NCI-H460 (cell line): ENCODE results near the gene IER3IP1. TPM values are rescaled to one million over a fixed set of nuclear protein-coding genes. Genes with fewer than 3 reads are reported as not detected.

ENCODE experiments used
- small RNA-seq, 2 experiments: library from RNA; depleted of rRNA; stranded (forward); fragments of <200 nt; gene quantifications; one replicate each; pipeline ENCODE3, GENCODE V24; 2014
- total RNA-seq: library from RNA; depleted of rRNA; stranded (reverse); fragments of >200 nt; shearing (Covaris generic); gene quantifications from 2 replicates; pipeline ENCODE4 v1.2.3, GENCODE V29; 2014; rRNA removed

Gene IER3IP1
- total RNA-seq, 1 experiment from 2014 or later: 31.7 TPM

Small RNAs within 50 kb of the gene (small RNA-seq; reads per million reads assigned to genes)
- gene AC012254.4: 0 reads per million in 2 experiments

Other genes with a start within 250 kb of the IER3IP1 start
- gene ELOA2, start 140.7 kb downstream of the IER3IP1 start, total RNA-seq: not detected in 2 replicates
- 12.4 and 17.0 TPM in 2 replicates for gene HDHD2, start 25.9 kb downstream of the IER3IP1 start, total RNA-seq
- gene SKOR2, start 75.3 kb upstream of the IER3IP1 start, total RNA-seq: not detected in 2 replicates